Keratinocyte (primary cell): ENCODE measurements around the gene RNPEPL1. TPM values are rescaled to one million over a fixed set of nuclear protein-coding genes. Genes with fewer than 3 reads are reported as not detected.

ENCODE experiments used
- DNase-seq: peaks from one replicate; pipeline ENCODE4 v3.0.0-alpha.2; 2011; ENCODE audit warnings: low read depth, missing footprints, low spot score
- FAIRE-seq: peaks from 2 replicates; lab custom pipeline; 2011; peaks lifted over from hg19 to GRCh38; lab: Jason Lieb, UNC
- H2AFZ ChIP-seq: 2 replicates; pipeline ENCODE4 v1.6.0; 2012; ENCODE audit warnings: low read length, control low read depth, inconsistent platforms; ENCODE audit not compliant: control insufficient read depth
- H3K27ac ChIP-seq: 2 replicates; pipeline ENCODE4 v1.5.1; 2011; ENCODE audit warnings: low read length; ENCODE audit not compliant: control insufficient read depth, insufficient read depth
- H3K27me3 ChIP-seq: 3 replicates; pipeline ENCODE4 v1.6.0; 2011; ENCODE audit warnings: low read length; ENCODE audit not compliant: control insufficient read depth, insufficient read depth; ENCODE audit errors: extremely low read depth
- H3K36me3 ChIP-seq, 2 experiments: 2 replicates in 1 of 2; 3 replicates in 1 of 2; pipeline ENCODE4 v1.5.1; 2011; ENCODE audit warnings: low read length in 2 of 2, mild to moderate bottlenecking in 1 of 2; ENCODE audit not compliant: control insufficient read depth in 2 of 2, insufficient read depth in 2 of 2; ENCODE audit errors: extremely low read depth in 1 of 2
- H3K4me1 ChIP-seq: 3 replicates; pipeline ENCODE4 v1.5.1; 2011; ENCODE audit warnings: low read length; ENCODE audit not compliant: control insufficient read depth, insufficient read depth; ENCODE audit errors: extremely low read depth
- H3K4me2 ChIP-seq: 3 replicates; pipeline ENCODE4 v1.6.0; 2011; ENCODE audit warnings: low read depth, low read length; ENCODE audit not compliant: control insufficient read depth, insufficient read depth; ENCODE audit errors: extremely low read depth
- H3K4me3 ChIP-seq, 3 experiments: fragments of 200-600 bp in 1 of 3; sonication (generic) in 1 of 3; 2 replicates in 2 of 3; 3 replicates in 1 of 3; pipeline ENCODE4 v1.5.1; 2011 to 2016; ENCODE audit warnings: low read length in 3 of 3, mild to moderate bottlenecking in 3 of 3, control low read depth in 2 of 3, inconsistent platforms in 1 of 3, low read depth in 1 of 3, mixed read lengths in 1 of 3, mixed run types in 1 of 3, moderate library complexity in 1 of 3; ENCODE audit not compliant: control insufficient read depth in 2 of 3, insufficient read depth in 2 of 3; ENCODE audit errors: extremely low read depth in 1 of 3
- H3K79me2 ChIP-seq: 2 replicates; pipeline ENCODE4 v1.6.0; 2012; ENCODE audit warnings: low read length; ENCODE audit not compliant: control insufficient read depth, insufficient read depth
- H3K9ac ChIP-seq: 3 replicates; pipeline ENCODE4 v1.6.0; 2011; ENCODE audit warnings: low read length; ENCODE audit not compliant: control insufficient read depth, insufficient read depth; ENCODE audit errors: extremely low read depth
- H3K9me1 ChIP-seq: 3 replicates; pipeline ENCODE4 v1.6.0; 2011; ENCODE audit warnings: low read length; ENCODE audit not compliant: control insufficient read depth, insufficient read depth; ENCODE audit errors: extremely low read depth
- H3K9me3 ChIP-seq: 2 replicates; pipeline ENCODE4 v1.5.1; 2012; ENCODE audit warnings: low read depth, low read length; ENCODE audit not compliant: control insufficient read depth
- H4K20me1 ChIP-seq: 3 replicates; pipeline ENCODE4 v1.6.0; 2011; ENCODE audit warnings: low read length; ENCODE audit not compliant: control insufficient read depth, insufficient read depth; ENCODE audit errors: extremely low read depth
- CTCF ChIP-seq, 3 experiments: IDR thresholded peaks in 1 of 3; conservative IDR thresholded peaks in 1 of 3; optimal IDR thresholded peaks in 1 of 3; 2 replicates in 2 of 3; 3 replicates in 1 of 3; pipeline versions ENCODE3 to v1.5.1; 2011; ENCODE audit warnings: low read length in 3 of 3, mild to moderate bottlenecking in 3 of 3, moderate library complexity in 2 of 3, control low read depth in 1 of 3, inconsistent platforms in 1 of 3; ENCODE audit not compliant: insufficient read depth in 2 of 3; ENCODE audit errors: extremely low read depth in 1 of 3
- EZH2 ChIP-seq: IDR thresholded peaks from one replicate; pipeline ENCODE4 v1.6.1; 2012; ENCODE audit warnings: inconsistent platforms, mild to moderate bottlenecking, low read length, moderate library complexity
- dilution Hi-C: fragments of 300-500 bp; cut with MboI; formaldehyde crosslinking; loops from one replicate; pipeline ENCODE4 v1.7.0; 2020; ENCODE audit warnings: low sequenced_read_pairs; ENCODE audit not compliant: extremely low pct_ligation_motif_present
- polyA plus RNA-seq, 5 experiments: library from polyadenylated mRNA; depleted of rRNA in 3 of 5; stranded (reverse) in 3 of 5; stranded (forward) in 1 of 5; unstranded in 1 of 5; fragments of >200 nt; gene quantifications; 1 replicate in 1 of 5; 2 replicates in 3 of 5; 3 replicates in 1 of 5; pipeline versions ENCODE4 v1.2.1 to v1.2.3, GENCODE V29; 2011 to 2012; ENCODE audit warnings: missing spikeins in 2 of 5, low read depth in 1 of 5, low replicate concordance in 1 of 5

Gene RNPEPL1
- polyA plus RNA-seq, 1 donor (not counting 4 experiments of a cell fraction or from before 2014, with no cell fraction given), result 3.7 TPM

- H4K20me1 ChIP-seq, result peaks cover 21% of the 10 kb centered on the region
- H3K36me3 ChIP-seq, result peaks cover 4 to 11% of the 10 kb centered on the region in 2 experiments
- H3K9me3 ChIP-seq, result no peaks in the 10 kb centered on the region
- TF ChIP-seq CTCF (optimal IDR thresholded peaks at IDR 0.05 in 1 of 3, IDR thresholded peaks at IDR 0.05 in 1 of 3, conservative IDR thresholded peaks at IDR 0.05 in 1 of 3; ENCODE audit: extremely low read depth in 1 of 3, insufficient read depth in 2 of 3, low read length in 3 of 3) (no peak), EZH2 (no peak)
- H3K9me1 ChIP-seq, result peaks cover 5% of the 10 kb centered on the region
- H3K9ac ChIP-seq, result peak overlapping the region; percentile 70
- H2AFZ ChIP-seq, result no peak overlapping the region
- H3K27ac ChIP-seq, result peak overlapping the region; percentile 84
- FAIRE-seq, result no peak
- H3K4me3 ChIP-seq, result no peak overlapping the region
- H3K4me2 ChIP-seq, result peak overlapping the region; percentile 45
- peaks cover 14% of the 10 kb centered on the region for H3K79me2 ChIP-seq
- no peaks in the 10 kb centered on the region for H3K27me3 ChIP-seq
- dilution Hi-C loops, result no loop called here
- H3K4me1 ChIP-seq, result peaks cover 31% of the 10 kb centered on the region
- DNase-seq, result no peak
Observed at GRCh38 chr2:240579071-240579762, 10.9 kb downstream of the RNPEPL1 start.

DNA sequence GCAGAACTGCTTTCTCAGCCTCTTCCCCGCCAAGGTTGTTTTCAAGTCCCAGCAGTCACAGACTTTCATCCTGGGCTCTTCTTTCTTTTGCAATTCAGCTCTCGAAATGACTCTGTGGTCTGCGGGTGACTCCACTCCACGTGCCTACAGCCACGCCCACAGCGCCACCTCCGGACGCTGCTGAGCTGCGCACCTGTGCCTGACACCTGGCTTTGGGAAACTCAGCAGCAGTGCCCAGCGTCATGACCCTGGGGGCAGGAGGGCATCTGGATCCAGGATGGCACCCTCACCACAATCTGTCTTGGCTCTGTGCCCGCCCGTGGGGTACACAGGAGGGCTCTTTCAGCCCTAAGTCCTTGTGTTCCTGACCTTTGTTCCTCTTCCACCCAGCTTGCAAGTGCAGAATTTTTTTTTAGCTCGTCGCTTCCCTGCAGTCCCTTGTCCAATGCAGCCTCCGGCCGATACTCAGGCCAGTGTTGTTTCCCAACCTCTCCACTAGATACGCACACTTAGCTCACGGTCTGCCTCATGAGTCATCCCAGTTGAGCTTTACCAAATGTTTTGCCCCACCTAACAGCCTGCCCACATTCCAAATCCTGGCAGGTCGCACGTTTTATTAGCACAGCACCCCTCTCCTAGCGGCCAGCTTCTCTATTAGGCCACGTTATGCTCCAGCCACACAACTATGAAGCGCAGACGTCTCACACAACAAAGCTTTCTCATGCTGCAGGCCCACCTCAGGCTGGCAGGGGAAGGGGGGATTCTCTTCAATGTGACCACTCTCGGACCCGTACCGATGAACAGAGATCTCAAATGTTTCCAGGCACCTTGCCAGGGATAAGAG, 11.7 kb downstream of the RNPEPL1 start:
- no peaks in the 10 kb centered on the region for H3K27me3 ChIP-seq
- H3K9me3 ChIP-seq, result no peaks in the 10 kb centered on the region
- H3K79me2 ChIP-seq, result peaks cover 21% of the 10 kb centered on the region
- peaks cover 7 to 8% of the 10 kb centered on the region in 2 experiments for H3K36me3 ChIP-seq
- H3K27ac ChIP-seq, result peak overlapping the region; percentile 84
- TF ChIP-seq EZH2, result no peak
- TF ChIP-seq CTCF (optimal IDR thresholded peaks at IDR 0.05 in 1 of 3, IDR thresholded peaks at IDR 0.05 in 1 of 3, conservative IDR thresholded peaks at IDR 0.05 in 1 of 3; ENCODE audit: extremely low read depth in 1 of 3, insufficient read depth in 2 of 3, low read length in 3 of 3), result peak; percentile 61 to 70 (median 65)
- H4K20me1 ChIP-seq, result peaks cover 21% of the 10 kb centered on the region
- no peak overlapping the region for H2AFZ ChIP-seq
- H3K9me1 ChIP-seq, result peaks cover 8% of the 10 kb centered on the region
- FAIRE-seq, result peak; percentile 86
- H3K4me1 ChIP-seq, result peaks cover 37% of the 10 kb centered on the region
- H3K4me3 ChIP-seq, result peak overlapping the region in 1 of 3 experiments; percentile 29
- dilution Hi-C loops, result no loop called here
- peak overlapping the region; percentile 70 for H3K9ac ChIP-seq
- H3K4me2 ChIP-seq, result peak overlapping the region; percentile 45
- DNase-seq, result no peak
